Measurements from ENCODE around the gene WT1.

The WT1 gene

GRCh38 chr11:32435942-32436750 is 807 bp upstream of the WT1 start:
- H3K4me1 Mint-ChIP-seq = peaks cover 10% of the 10 kb centered on the region
- ATAC-seq (replicated peaks; ENCODE audit: extremely low read depth, poor library complexity, severe bottlenecking) = no peak
- H3K36me3 Mint-ChIP-seq (ENCODE audit: insufficient read depth) = peaks cover 2% of the 10 kb centered on the region
- H3K9me3 Mint-ChIP-seq = no peaks in the 10 kb centered on the region
- H3K27ac Mint-ChIP-seq (ENCODE audit: low read depth) = no peak overlapping the region
- peaks cover 91% of the 10 kb centered on the region for H3K27me3 Mint-ChIP-seq
- no peak overlapping the region for H3K4me3 Mint-ChIP-seq
- DNase-seq (ENCODE audit: low spot score in 2 of 2) = no peak

GRCh38 chr11:32435152-32435480 is 223 bp downstream of the WT1 start:
- H3K9me3 Mint-ChIP-seq = no peaks in the 10 kb centered on the region
- H3K4me3 Mint-ChIP-seq = no peak overlapping the region
- ATAC-seq (replicated peaks; ENCODE audit: extremely low read depth, poor library complexity, severe bottlenecking) = no peak
- H3K4me1 Mint-ChIP-seq = peaks cover 10% of the 10 kb centered on the region
- H3K36me3 Mint-ChIP-seq (ENCODE audit: insufficient read depth) = peaks cover 2% of the 10 kb centered on the region
- no peak for DNase-seq (ENCODE audit: low spot score in 2 of 2)
- H3K27ac Mint-ChIP-seq (ENCODE audit: low read depth) = no peak overlapping the region
- H3K27me3 Mint-ChIP-seq = peaks cover 91% of the 10 kb centered on the region

DNA sequence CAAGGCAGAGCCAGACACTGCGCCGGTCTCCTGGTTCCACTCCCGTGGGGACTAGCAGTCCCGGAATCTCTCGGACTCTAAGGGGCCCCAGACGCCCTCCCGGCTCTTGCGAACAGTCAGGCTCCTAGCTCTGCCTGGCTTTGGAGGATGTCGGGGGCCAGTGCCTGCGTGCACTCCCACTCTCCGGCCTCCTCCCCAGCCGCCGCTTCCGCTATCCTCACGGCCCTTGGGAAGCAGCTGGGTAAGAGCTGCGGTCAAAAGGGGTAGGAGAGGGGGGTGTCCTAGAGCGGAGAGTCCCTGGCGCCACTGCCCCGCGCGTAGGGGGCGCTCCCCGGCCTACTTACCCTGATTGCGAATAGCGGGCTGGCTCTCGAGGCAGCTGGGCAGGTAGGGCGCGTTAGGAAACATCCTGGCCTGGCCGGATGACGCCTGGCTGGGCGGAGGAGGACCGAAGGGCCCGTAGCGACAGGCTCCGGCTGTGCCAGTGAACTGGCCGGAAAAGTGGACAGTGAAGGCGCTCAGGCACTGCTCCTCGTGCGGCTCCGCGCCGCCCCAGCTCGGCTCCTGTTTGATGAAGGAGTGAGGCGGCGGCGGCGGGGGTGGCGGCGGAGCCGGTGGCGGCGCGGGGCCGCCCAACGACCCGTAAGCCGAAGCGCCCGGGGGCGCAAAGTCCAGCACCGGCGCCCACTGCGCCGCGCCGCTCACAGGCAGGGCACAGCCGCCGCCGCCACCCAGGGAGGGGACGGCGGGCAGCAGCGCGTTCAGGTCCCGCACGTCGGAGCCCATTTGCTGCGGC is 785 bp downstream of the WT1 start:
- peaks cover 91% of the 10 kb centered on the region for H3K27me3 Mint-ChIP-seq
- DNase-seq (ENCODE audit: low spot score in 2 of 2) (no peak), ATAC-seq (replicated peaks; ENCODE audit: extremely low read depth, poor library complexity, severe bottlenecking) (no peak)
- peaks cover 2% of the 10 kb centered on the region for H3K36me3 Mint-ChIP-seq (ENCODE audit: insufficient read depth)
- H3K27ac Mint-ChIP-seq (ENCODE audit: low read depth) = no peak overlapping the region
- no peak overlapping the region for H3K4me3 Mint-ChIP-seq
- no peaks in the 10 kb centered on the region for H3K9me3 Mint-ChIP-seq
- peaks cover 10% of the 10 kb centered on the region for H3K4me1 Mint-ChIP-seq

- H3K27ac Mint-ChIP-seq (ENCODE audit: low read depth) = no peak overlapping the region
- peaks cover 10% of the 10 kb centered on the region for H3K4me1 Mint-ChIP-seq
- peaks cover 2% of the 10 kb centered on the region for H3K36me3 Mint-ChIP-seq (ENCODE audit: insufficient read depth)
- no peak for ATAC-seq (replicated peaks; ENCODE audit: extremely low read depth, poor library complexity, severe bottlenecking)
- peak overlapping the region; percentile 6 for H3K4me3 Mint-ChIP-seq
- no peaks in the 10 kb centered on the region for H3K9me3 Mint-ChIP-seq
- peaks cover 92% of the 10 kb centered on the region for H3K27me3 Mint-ChIP-seq
- DNase-seq (ENCODE audit: low spot score in 2 of 2) = no peak
These were observed 1.4 kb downstream of the WT1 start for GRCh38 chr11:32433914-32434355.

GRCh38 chr11:32433101-32433913 is 2.0 kb downstream of the WT1 start:
- Mint-ChIP-seq H3K4me1 (peaks cover 10% of the 10 kb centered on the region), H3K9me3 (no peaks in the 10 kb centered on the region), H3K36me3 (ENCODE audit: insufficient read depth) (peaks cover 2% of the 10 kb centered on the region), H3K27ac (ENCODE audit: low read depth) (no peak overlapping the region), H3K27me3 (peaks cover 94% of the 10 kb centered on the region), H3K4me3 (peak overlapping the region; percentile 6)
- DNase-seq (ENCODE audit: low spot score in 2 of 2) (no peak), ATAC-seq (replicated peaks; ENCODE audit: extremely low read depth, poor library complexity, severe bottlenecking) (no peak)

DNA sequence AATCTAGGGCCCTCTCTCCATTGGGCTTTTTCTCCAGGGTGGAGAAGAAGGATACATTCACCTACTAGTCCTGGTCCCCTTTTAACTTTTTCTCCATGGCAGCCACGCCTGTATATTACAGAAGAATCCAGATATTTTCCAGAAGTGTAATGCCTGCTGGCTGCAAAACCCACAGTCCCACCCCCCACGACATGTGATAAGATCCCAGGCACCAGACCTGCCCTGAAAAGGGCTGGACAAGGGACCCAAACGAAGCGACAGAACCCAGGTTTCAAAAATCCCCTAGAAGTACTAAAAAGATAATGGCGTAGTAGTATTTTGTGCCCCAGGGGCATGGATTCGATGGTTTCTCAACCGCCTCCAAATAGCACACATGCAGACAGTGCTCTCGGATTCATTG is 2.8 kb downstream of the WT1 start:
- H3K36me3 Mint-ChIP-seq (ENCODE audit: insufficient read depth) = peaks cover 2% of the 10 kb centered on the region
- H3K4me1 Mint-ChIP-seq = peaks cover 5% of the 10 kb centered on the region
- H3K27ac Mint-ChIP-seq (ENCODE audit: low read depth) = no peak overlapping the region
- H3K27me3 Mint-ChIP-seq = peaks cover 94% of the 10 kb centered on the region
- no peak overlapping the region for H3K4me3 Mint-ChIP-seq
- DNase-seq (ENCODE audit: low spot score in 2 of 2) (no peak), ATAC-seq (replicated peaks; ENCODE audit: extremely low read depth, poor library complexity, severe bottlenecking) (no peak)
- H3K9me3 Mint-ChIP-seq = no peaks in the 10 kb centered on the region

DNA sequence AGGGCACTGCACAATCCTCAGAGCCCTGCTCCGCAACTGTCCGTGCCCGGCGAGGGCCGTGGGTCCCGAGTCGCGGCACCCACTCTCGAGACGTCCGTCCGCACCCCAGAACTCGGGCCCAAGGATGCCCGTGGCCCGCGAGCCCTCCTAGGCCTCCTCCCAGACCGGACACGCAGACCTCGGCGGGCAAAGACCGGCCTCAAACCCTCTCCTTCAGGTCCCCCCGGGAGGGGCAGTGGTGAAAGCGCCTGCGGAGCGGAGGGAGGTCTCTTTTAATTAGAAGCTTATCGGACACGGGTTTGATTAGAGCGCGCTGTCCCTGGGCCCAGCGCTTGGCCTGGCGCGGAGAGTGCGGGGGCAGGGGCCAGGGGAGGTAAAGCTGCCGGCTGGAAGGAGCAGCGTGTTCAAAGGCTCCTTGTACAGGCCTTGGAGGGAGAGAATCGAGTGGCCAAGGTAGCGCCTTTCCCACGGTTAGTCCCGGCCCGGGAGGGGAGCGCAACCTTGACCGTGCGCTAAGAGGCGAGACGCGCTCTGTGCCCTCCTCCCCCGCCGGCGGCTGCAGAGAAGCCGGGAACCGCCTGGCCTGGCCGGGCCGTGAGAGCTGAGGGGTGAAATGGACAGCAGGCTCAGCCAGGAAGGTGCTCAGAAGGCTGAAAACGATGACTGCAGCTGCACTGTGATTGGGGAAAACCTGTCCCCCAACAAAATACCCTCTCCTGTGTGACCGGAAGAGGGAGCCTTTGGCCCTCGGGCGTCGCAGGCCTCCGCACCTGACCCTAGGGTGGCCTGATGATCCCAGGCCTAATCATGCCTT is 4.6 kb downstream of the WT1 start:
- Mint-ChIP-seq H3K9me3 (no peaks in the 10 kb centered on the region), H3K4me1 (no peaks in the 10 kb centered on the region)
- no peak for ATAC-seq (replicated peaks; ENCODE audit: extremely low read depth, poor library complexity, severe bottlenecking)

GRCh38 chr11:32429477-32429876 is 5.9 kb downstream of the WT1 start:
- H3K27me3 Mint-ChIP-seq = peaks cover 100% of the 10 kb centered on the region
- no peak for DNase-seq (ENCODE audit: low spot score in 2 of 2)

More for the DNA sequence above, 4.6 kb downstream of the WT1 start:
- peaks cover 2% of the 10 kb centered on the region for H3K36me3 Mint-ChIP-seq (ENCODE audit: insufficient read depth)
- no peak overlapping the region for H3K4me3 Mint-ChIP-seq
- peaks cover 94% of the 10 kb centered on the region for H3K27me3 Mint-ChIP-seq
- DNase-seq (ENCODE audit: low spot score in 2 of 2) = no peak
- peak overlapping the region; percentile 65 for H3K27ac Mint-ChIP-seq (ENCODE audit: low read depth)

DNA sequence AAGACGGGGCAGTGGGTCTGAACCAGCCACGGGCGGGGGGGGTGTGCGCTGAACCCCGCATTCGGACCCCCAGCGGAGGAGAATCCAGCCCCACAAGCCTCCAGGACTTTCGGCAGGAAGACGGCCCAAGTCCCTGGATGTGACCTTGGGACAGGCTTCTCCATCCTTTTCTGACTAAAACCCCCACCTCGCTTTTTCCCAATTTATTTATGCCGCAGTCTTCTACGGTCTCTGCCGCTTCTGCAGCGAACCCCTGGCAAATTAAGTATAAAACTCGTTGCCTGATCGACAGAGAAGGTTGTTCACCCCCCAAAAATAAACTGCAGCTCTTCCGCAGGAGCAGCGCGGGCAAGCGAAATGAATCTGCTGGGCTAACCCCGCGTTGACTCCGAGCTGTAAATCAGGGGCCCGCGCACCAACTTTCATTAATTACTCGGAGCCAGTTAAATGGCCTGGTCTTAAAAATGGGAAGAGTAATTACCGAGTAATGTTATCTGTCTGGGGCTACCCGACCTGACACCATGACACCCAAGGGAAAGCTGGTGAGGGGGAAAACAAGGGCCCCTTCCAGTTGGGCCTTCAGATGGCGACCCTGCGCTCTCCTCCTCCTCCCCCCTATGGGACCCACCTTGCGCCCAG is 6.6 kb downstream of the WT1 start:
- no peaks in the 10 kb centered on the region for H3K4me1 Mint-ChIP-seq
- peaks cover 2% of the 10 kb centered on the region for H3K36me3 Mint-ChIP-seq (ENCODE audit: insufficient read depth)
- no peak overlapping the region for H3K27ac Mint-ChIP-seq (ENCODE audit: low read depth)
- H3K27me3 Mint-ChIP-seq = peaks cover 97% of the 10 kb centered on the region
- no peak overlapping the region for H3K4me3 Mint-ChIP-seq
- ATAC-seq (replicated peaks; ENCODE audit: extremely low read depth, poor library complexity, severe bottlenecking) (no peak), DNase-seq (ENCODE audit: low spot score in 2 of 2) (no peak)
- no peaks in the 10 kb centered on the region for H3K9me3 Mint-ChIP-seq

More at GRCh38 chr11:32429477-32429876, 5.9 kb downstream of the WT1 start:
- Mint-ChIP-seq H3K4me1 (no peaks in the 10 kb centered on the region), H3K9me3 (no peaks in the 10 kb centered on the region), H3K36me3 (ENCODE audit: insufficient read depth) (peaks cover 2% of the 10 kb centered on the region), H3K27ac (ENCODE audit: low read depth) (no peak overlapping the region), H3K4me3 (no peak overlapping the region)
- no peak for ATAC-seq (replicated peaks; ENCODE audit: extremely low read depth, poor library complexity, severe bottlenecking)

DNA sequence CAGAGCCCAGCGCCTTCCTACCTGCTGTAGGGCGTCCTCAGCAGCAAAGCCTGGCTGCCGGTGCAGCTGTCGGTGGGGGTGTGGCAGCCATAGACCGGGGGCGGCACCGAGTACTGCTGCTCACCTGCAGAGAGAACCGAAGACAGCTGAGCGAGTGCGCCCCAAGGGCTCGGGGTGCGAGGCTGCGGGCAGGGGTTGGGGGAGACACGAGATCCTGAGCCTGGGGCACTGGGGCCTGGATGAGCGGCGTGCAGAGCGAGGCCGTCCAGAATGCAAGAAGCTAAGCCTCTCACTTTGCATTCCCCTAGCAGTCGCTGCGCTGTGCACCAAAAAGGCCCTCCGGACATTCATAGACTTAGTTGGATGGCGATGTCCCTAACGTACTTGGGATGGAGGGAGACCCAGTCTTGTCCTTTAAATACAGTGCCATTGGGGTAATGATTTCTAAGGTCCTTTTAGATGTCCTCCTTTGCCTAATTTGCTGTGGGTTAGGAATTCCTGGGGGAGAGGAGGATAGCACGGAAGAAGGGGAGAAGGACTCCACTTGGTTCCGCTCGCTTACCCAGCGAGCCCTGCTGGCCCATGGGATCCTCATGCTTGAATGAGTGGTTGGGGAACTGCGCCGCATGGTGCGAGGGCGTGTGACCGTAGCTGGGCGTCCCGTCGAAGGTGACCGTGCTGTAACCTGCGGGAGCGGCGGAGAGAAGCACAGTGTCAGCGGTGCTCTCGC is 7.2 kb downstream of the WT1 start:
- ATAC-seq (replicated peaks; ENCODE audit: extremely low read depth, poor library complexity, severe bottlenecking) = no peak
- Mint-ChIP-seq H3K9me3 (no peaks in the 10 kb centered on the region), H3K27ac (ENCODE audit: low read depth) (no peak overlapping the region), H3K4me1 (no peaks in the 10 kb centered on the region), H3K4me3 (no peak overlapping the region), H3K27me3 (peaks cover 93% of the 10 kb centered on the region), H3K36me3 (ENCODE audit: insufficient read depth) (peaks cover 2% of the 10 kb centered on the region)
- DNase-seq (ENCODE audit: low spot score in 2 of 2) = no peak

DNA sequence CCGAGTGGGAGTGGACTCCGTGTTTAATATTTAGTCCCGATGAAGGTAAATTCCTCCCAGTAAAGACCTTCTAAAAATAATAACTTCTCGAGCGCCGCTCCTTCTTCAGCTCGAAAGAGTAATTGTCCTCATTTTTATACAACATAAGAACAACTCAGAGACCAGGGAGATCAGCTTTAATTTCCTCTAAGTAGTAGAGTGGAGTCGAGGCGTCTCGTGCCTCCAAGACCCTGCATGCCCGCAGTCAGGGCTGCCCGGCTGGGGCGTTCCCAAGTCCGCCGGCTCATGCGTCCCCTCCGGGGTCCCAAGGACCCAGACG is 7.8 kb downstream of the WT1 start:
- Mint-ChIP-seq H3K36me3 (ENCODE audit: insufficient read depth) (peaks cover 2% of the 10 kb centered on the region), H3K27ac (ENCODE audit: low read depth) (no peak overlapping the region), H3K27me3 (peaks cover 93% of the 10 kb centered on the region), H3K4me3 (no peak overlapping the region), H3K9me3 (no peaks in the 10 kb centered on the region), H3K4me1 (no peaks in the 10 kb centered on the region)
- ATAC-seq (replicated peaks; ENCODE audit: extremely low read depth, poor library complexity, severe bottlenecking) (no peak), DNase-seq (ENCODE audit: low spot score in 2 of 2) (no peak)

Measured in central memory CD8-positive, alpha-beta T cell (primary cell).